HG03442 (cell line): ENCODE data around the gene MTFR1L.

Source experiments
- ATAC-seq: cut with Tn5 transposase; IDR thresholded peaks from one replicate; pipeline ENCODE4 v1.9.1; 2021; ENCODE audit warnings: mild to moderate bottlenecking, moderate library complexity; ENCODE audit not compliant: unreplicated experiment

The MTFR1L gene

GRCh38 chr1:25877155-25877554 lies 57.4 kb downstream of the MTFR1L start:
- ATAC-seq, result no peak

GRCh38 chr1:25878690-25879089 lies 58.9 kb downstream of the MTFR1L start:
- no peak for ATAC-seq

GRCh38 chr1:25879675-25880074 lies 59.9 kb downstream of the MTFR1L start:
- ATAC-seq, result no peak

DNA sequence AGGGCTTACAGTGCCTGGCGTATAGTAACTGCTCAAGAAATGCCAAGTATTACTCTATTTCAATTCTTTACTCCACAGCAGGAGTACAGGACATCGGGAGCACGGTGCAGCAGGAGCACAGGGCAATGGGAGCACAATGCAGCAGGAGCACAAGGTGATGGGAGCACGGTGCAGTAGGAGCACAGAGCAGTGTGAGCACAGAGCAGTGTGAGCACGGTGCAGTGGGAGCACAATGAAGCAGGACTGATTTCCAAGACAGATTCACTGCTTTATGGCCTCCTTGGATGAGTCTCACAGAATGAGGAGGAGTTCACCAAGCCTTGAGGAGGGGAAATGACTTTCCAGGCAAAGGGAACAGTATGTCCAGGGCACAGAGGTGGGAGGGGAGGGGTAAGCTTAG lies 60.8 kb downstream of the MTFR1L start:
- no peak for ATAC-seq

- no peak for ATAC-seq
These were observed 61.5 kb downstream of the MTFR1L start for GRCh38 chr1:25881266-25881665.
